CD4-positive, alpha-beta T cell treated with Interleukin-6 for 4 hours (primary cell): Measurements from ENCODE around the gene SEMA5B.
A peak's percentile ranks its signal among the peaks of the same experiment; 100 is the strongest.

ENCODE experiments used
- DNase-seq: peaks from one replicate; pipeline ENCODE4 v3.0.0-alpha.2; 2020; ENCODE audit warnings: mixed read lengths

SEMA5B gene

DNA sequence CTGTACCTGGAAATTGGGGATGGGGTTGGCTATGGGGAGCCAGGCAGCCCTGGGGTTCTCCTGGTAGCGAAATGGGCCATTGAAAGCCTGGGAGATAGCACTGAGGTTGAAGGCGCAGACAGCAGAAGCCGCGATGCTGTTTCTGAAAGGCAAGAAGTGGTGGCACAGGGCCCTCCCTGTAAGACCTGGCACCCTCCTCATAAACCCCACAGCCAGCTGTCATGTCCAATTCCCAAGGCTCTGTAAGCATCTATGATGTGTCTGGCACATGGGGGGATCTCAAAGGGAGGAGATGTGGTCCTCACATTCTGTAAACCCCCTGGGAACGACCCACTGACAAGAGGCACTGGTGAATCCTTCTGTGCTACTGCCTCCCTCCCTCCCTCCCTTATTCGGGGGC, 104.0 kb downstream of the SEMA5B start:
- DNase-seq: no peak

DNA sequence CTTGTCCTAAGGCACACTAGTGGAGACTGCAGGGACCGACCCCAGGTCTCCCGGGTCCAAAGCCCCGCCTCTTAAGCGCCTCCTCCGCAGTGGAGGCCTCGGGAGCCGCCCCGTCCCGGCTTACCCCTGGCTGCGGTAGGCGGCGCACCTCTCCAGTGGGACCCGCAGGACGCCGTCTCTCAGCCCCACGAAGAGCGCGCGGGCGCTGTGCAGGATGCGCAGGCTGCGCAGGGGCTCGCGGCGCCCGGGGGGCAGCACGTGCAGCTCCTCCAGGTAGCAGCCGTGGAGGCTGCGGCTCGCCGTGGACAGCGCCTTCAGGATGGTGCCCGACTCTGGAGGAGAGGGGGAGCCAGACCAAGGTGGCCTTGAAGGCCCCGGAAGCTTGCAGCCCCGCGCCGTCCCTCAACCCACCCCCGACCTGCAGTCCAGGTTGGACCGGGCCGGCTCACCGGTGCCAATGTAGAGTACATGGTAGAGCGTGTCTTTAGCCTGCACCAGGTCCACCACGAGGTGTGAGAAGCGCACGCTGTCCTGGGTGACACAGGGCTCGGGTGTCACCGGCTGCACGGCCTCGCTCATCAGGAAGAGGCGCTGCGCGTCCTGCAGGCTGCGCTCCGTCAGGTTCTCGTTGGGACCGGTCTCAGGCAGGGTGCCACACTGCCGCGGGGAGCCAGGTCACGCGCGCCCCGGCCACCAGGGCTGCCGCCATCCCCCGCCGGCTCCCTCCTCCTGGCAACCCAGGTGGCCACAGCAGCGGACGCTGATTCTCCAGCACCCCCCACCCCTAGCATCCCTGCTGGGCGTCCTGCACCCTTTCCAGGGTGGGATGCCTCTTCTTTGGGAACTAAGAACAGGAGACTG, 105.5 kb downstream of the SEMA5B start:
- peak; percentile 11 for DNase-seq

- DNase-seq: no peak
Observed at GRCh38 chr3:122920986-122921385, 106.6 kb downstream of the SEMA5B start.

- no peak for DNase-seq
Observed at GRCh38 chr3:122919291-122919610, 108.3 kb downstream of the SEMA5B start.

DNA sequence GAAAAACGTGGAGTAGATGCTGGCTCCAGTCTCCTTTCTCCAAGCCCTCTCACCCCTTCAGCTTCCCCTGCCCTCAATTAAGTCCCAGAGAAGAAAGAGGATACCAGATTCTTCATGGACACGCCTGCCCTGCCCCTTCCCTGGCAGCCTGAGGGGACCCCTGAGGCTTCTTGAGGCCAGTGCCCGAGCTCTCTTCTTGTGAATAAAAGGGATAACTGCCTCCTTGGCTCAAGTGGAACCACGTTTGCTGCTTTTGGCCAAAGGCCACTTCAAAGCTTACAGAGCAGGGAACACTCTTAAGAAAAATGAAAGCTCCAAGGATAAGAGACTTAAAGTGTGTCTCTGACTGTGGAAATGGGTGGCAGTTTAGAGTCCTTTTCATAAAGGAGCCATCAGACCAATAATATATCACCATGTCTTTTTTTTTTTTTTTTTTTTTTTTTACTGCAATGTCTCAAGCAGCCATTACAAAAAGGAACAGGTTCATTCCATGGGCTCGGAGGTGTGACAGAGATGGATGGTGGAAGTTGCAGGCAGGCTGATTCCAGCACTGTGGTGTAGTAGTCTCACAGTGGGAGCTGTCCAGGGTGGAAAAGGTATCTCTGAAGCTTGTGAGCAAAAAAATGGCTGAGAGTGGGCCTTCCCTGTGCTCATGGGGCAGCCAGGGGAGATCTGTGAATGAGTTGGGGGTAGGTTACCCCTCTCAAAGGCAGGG, 108.8 kb downstream of the SEMA5B start:
- DNase-seq: no peak

DNA sequence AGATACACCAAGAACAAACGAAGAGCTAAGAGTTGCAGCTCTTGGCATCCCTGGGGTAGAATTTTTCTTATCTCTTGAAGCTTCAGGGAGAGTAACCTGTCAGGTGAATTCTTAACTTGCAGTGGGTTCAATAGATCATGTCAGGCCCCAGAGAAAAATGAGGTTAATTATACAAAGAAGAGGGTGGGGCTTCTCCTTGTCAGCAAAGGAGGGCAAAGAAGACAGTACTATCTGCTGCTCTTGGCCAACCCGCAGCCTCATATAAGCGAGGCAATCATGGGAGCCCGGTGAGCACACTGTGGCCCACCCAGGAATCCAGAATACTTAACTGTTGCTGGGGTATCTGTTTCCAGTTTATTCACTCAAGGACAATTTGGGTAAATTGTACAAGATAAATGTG, 110.2 kb downstream of the SEMA5B start:
- no peak for DNase-seq

- DNase-seq: no peak
Observed at GRCh38 chr3:122916580-122916979, 111.0 kb downstream of the SEMA5B start.

DNA sequence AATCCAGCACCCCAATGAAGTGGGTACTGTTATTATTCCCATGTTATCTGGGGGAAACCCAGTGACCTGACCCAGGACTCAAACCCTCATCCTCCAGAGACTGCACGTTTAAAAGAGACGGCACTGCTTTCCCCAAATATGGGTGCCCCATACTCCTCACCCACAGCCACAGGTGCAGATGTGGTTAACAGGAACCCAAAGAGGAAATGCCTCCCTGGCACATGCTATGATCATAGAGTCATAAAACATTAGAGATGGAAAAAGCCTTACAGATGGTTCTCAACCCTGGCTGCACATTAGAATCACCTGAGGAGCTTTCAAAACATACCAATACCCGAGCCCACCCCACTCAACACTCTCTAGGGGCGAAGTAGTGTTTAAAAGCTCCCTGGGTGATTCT, 111.5 kb downstream of the SEMA5B start:
- no peak for DNase-seq

DNA sequence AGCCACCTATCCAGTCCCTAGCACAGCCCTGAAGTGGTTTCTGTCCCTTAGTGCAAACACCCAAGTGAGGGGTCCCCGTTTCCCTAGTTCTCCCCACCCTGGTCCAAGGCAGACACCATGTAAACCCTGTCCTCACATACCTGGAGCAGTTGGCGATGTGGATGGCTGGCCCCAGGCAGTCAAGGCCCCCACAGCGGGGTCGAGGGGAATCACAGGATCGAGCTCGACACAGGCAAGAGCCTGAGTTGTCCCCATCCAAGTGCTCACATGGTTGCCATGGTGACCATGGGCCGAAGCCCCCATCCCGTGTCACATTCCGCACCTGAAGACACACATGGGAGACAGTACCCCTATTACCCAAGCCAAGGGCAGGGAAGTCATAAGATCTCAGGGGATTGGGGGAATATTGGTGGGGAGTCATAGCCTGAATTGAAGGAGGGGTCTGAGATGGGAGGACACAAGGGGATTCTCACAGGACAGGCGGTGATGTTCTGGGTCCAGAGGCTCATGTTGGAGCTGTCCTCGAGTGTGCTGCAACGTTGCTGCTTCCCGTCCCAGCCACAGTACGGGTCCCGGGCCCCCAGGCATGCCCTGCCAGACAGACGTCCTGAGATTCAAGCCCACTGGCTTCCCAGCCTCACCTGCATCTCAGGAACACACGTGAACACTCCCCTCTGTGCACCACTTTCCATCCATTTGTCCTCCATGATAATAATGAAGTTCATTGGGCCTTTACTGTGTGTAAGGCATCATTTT, 112.1 kb downstream of the SEMA5B start:
- no peak for DNase-seq

DNA sequence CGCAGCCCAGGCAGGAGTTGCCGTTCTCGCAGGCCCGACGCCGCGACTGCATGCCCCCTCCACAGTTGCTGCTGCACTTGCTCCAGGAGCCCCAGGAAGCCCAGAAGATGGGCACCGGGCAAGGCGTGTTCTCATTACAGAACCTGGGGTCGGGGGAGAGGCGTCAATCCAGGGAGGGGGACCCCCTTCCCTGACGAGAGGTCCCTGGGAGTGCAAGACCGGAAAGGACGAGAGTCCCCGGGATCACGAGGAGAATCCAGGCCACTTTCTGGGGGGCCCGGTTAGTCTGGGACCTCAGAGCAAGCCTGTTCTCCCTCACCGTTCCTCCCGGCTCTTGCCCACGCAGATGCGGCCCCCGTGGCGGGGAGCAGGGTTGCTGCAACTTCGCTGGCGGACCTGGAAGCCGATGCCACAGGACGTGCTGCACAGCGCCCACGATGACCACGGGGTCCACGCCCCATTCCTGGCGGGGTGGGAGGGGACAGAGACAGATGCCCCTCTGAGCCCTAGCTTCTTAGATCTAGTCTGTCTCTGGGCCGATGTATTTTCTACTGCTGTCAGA, 113.9 kb downstream of the SEMA5B start:
- DNase-seq: no peak

DNA sequence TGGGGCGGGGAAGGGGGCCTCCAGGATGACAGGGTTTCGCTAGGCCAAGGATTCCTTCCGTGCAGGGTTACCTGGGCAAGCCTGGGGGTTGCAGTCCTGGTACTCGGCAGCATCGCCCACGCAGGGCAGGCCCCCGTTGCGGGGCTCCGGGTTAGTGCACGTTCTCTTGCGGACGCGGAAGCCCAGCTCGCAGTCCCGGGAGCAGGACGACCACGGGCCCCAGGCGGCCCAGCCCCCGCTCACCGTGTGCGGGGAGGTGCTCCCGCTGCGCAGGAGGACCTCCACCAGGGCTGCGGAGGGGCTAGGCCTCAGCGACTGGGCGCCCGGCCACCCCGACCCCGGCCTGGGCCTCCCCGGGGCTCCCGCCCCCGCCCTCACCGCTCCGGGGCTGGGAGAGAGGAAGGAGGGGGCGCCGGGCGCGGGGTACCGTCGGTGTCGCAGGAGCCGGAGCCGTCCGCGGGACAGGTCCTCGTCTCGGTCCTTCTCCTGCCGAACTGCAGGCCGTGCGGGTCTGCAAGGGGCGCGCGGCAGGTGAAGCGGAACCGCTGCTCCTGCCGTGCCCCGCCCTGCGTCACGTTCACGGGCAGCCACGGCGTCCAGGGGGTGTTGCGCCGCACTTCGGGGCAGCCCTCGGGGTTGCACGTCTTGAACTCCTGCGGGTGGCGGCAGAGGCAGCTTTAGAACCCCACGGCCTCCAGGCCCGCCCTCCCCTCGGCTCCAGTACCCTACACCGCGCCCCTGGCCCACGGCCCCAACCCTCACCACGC, 114.6 kb downstream of the SEMA5B start:
- no peak for DNase-seq

DNA sequence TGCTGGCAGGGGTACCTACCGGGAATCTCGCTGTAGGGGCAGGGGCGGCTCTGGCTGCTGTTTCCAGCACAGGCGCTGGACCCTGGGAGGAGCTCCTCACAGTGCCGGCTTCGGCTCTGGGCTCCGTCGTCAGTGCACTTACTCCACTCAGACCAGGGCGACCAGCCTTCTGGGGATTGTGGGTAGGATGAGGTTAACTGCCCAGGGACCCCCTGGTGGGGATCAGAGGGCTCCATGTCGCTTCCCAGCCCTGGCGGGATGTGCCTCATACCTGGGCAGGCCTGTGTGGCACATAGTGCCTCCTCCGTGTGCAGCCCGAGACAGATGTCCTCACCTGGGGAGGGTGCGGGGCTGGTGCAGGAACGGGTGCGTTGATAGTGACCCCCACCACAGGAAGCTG, 115.7 kb downstream of the SEMA5B start:
- DNase-seq: no peak

DNA sequence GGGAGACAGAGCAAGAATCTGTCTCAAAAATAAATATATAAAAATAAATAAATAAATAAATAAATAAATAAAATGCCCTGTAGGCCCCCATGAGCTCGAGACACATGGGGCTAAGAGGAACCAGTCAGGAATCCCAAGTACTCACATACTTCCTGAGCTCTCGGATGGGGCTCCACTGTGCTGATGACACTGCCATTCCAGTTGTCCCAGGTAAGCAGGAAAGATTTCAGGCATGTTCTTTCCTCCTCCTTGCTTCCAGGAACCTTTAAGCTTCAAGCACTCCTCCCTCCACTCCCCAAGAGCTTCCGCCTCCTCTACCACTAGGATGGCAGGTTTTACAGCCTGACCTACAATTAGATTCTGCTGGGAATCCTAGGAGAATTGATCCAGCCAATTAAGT, 119.3 kb downstream of the SEMA5B start:
- DNase-seq: no peak

DNA sequence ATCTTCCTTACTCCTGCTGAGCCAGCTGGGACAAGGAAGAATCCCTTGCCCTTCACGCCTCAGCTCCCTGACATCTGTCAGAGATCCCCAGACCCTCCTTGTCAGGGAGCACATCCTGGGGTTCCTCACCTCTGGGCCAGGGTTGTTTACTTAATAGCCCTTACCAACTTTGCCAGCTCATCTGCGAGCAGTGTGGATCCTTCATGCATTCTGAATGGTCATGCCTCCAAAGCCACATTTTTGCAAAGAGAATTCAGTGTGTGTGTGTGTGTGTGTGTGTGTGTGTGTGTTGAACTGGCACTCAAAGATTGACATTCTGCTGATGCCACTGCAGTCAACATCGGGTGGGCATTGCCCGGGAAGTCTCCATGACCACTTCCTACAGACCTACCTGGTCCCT, 120.1 kb downstream of the SEMA5B start:
- no peak for DNase-seq

GRCh38 chr3:122903171-122903570, 124.4 kb downstream of the SEMA5B start:
- no peak for DNase-seq

DNA sequence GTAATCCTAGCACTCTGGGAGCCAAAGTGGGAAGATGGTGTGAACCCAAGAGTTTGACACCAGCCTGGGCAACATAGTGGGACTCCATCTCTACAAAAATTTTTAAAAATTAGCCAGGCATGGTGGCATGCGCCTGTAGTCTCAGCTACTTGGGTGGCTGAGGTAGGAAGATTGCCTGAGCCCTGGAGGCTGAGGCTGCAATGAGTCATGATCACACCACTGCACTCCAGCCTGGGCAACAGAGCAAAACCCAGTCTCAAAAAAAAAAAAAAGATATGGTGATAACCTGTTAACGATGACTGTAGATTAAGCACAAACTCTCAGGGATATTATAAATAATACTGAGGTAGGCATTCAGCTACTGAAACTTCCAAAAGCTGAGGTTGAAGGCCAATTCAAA, 125.2 kb downstream of the SEMA5B start:
- no peak for DNase-seq

GRCh38 chr3:122898298-122898697, 129.3 kb downstream of the SEMA5B start:
- DNase-seq: no peak

GRCh38 chr3:122893754-122894668, 133.6 kb downstream of the SEMA5B start:
- DNase-seq: no peak

DNA sequence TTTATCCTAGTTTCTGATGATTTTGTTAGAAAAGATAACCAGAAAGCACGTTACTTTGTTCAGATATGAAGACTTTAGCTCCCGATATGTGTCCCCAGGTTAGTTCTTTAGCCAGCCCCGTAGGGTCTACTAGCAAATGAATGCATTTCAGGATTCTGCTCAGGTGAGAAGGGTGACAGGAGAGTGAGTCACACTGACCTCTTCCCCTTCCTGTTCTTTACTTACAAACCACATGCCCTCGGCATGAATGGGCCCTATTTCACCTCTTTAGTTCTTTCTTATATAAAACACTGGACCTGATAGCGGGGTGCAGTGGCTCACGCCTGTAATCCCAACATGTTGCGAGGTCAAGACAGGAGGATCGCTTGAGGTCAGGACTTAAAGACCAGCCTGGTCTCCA, 134.3 kb downstream of the SEMA5B start:
- no peak for DNase-seq

GRCh38 chr3:122892118-122892960, 135.2 kb downstream of the SEMA5B start:
- DNase-seq: no peak
